ENCODE data around the gene PRKRIP1. TPM values are rescaled to one million over a fixed set of nuclear protein-coding genes. Genes with fewer than 3 reads are reported as not detected.

PRKRIP1 gene
- total RNA-seq, 1 experiment from 2014 or later, result 38.8 TPM

- H3K27ac ChIP-seq (ENCODE audit: insufficient read length, low read depth, low read length), result no peak overlapping the region
- no CpG with 5 or more reads among the region's 9 CpGs for WGBS (ENCODE audit: extremely low coverage, insufficient read length, low lambda C conversion rate)
- H3K4me2 ChIP-seq (ENCODE audit: insufficient read depth, insufficient read length, low read length), result peak overlapping the region; percentile 26
- H3K23me2 ChIP-seq (ENCODE audit: insufficient read length, low read depth, low read length, poor library complexity, severe bottlenecking), result peaks cover 9% of the 10 kb centered on the region
- no peak overlapping the region for H3T11ph ChIP-seq (ENCODE audit: low read length)
- H2AK5ac ChIP-seq (ENCODE audit: insufficient read length, low read length), result no peak overlapping the region
- no peaks in the 10 kb centered on the region; the same call in 1 of the 2 replicates for H3K4me1 ChIP-seq (ENCODE audit: insufficient read depth, low read length)
- no peak overlapping the region for H3K18ac ChIP-seq (ENCODE audit: insufficient read length, low read depth, low read length)
- no peak overlapping the region for H2BK20ac ChIP-seq (ENCODE audit: low read depth, low read length, poor library complexity, severe bottlenecking)
- no peak overlapping the region for H4K8ac ChIP-seq (replicated peaks; ENCODE audit: insufficient read length, low read depth, low read length)
- no peak overlapping the region for H2BK5ac ChIP-seq (ENCODE audit: insufficient read length, low read length)
- no peak overlapping the region for H2BK12ac ChIP-seq (ENCODE audit: insufficient read length, low read depth, low read length)
- DNase-seq, result no peak
- no peak for TF ChIP-seq CTCF (conservative IDR thresholded peaks at IDR 0.05)
- H3K79me2 ChIP-seq (ENCODE audit: insufficient read depth, low read length), result no peaks in the 10 kb centered on the region
- H4K91ac ChIP-seq (ENCODE audit: insufficient read length, low read depth, low read length), result no peak overlapping the region
- no peak overlapping the region for H2AFZ ChIP-seq (ENCODE audit: low read length)
- no peaks in the 10 kb centered on the region for H3K9me3 ChIP-seq (ENCODE audit: control insufficient read depth, low read depth, low read length)
- peak overlapping the region; percentile 21 for H3K9ac ChIP-seq (ENCODE audit: extremely low read depth, insufficient read length, low read length)
- H3K56ac ChIP-seq (ENCODE audit: insufficient read length, low read depth, low read length), result no peak overlapping the region
- H3K79me1 ChIP-seq (ENCODE audit: insufficient read depth, low read depth, low read length, poor library complexity, severe bottlenecking), result no peaks in the 10 kb centered on the region
- H3K23ac ChIP-seq (ENCODE audit: insufficient read length, low read depth, low read length), result no peak overlapping the region
- peaks cover 0 to 16% (median under 1%) of the 10 kb centered on the region in 3 experiments; a peak in 5 of 7 replicates for H3K36me3 Mint-ChIP-seq (ENCODE audit: insufficient read depth in 1 of 3, low read depth in 3 of 3)
- no peaks in the 10 kb centered on the region for H3K27me3 ChIP-seq (ENCODE audit: insufficient read depth, low read length)
- no peak overlapping the region for H3K4ac ChIP-seq (ENCODE audit: low read depth, low read length)
- H3K9me3 Mint-ChIP-seq, result no peaks in the 10 kb centered on the region
- H2BK15ac ChIP-seq (ENCODE audit: low read depth, low read length), result no peak overlapping the region
- H2BK120ac ChIP-seq (ENCODE audit: low read depth, low read length, poor library complexity, severe bottlenecking), result no peak overlapping the region
- H3K27me3 Mint-ChIP-seq (ENCODE audit: low read depth), result peaks cover 7% of the 10 kb centered on the region
- H4K20me1 ChIP-seq (ENCODE audit: control insufficient read depth, insufficient read depth, insufficient read length), result no peaks in the 10 kb centered on the region
- no peak overlapping the region for H3K14ac ChIP-seq (ENCODE audit: insufficient read depth, low read length)
- peaks cover 21% of the 10 kb centered on the region in 2 experiments for H3K4me1 Mint-ChIP-seq
- H3K4me3 Mint-ChIP-seq, result peak overlapping the region; percentile 75 to 87
- no peak overlapping the region for H4K5ac ChIP-seq (ENCODE audit: insufficient read length, low read depth, low read length)
- H3K27ac Mint-ChIP-seq, result no peak overlapping the region; a peak in 1 of 7 replicates
These were observed 37.9 kb downstream of the PRKRIP1 start for GRCh38 chr7:102434039-102434486.

Measured in H9 (cell line).